ENCODE results near the gene ESF1.

ESF1 gene

DNA sequence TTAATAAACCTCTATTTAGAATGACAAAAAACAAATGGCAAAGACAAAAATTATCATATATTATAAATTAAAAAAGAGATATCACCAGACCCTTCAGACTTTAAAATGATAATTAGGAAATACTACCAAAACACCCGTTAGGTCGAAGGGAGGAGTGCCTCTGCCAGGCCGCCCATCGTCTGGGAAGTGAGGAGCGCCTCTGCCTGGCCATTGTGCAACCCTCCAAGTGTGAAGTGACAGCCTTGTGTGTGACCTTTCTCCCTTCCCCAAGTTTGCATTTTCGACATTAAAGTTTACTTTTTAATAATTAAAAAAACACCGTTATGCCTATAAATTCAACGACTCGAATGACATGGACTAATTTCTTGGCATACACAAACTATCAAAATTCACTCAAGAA is 81.5 kb downstream of the ESF1 start:
- ATAC-seq (replicated peaks; ENCODE audit: extremely low read depth, poor library complexity, severe bottlenecking), result no peak
- no peak overlapping the region for H3K27ac Mint-ChIP-seq (ENCODE audit: low read depth)

DNA sequence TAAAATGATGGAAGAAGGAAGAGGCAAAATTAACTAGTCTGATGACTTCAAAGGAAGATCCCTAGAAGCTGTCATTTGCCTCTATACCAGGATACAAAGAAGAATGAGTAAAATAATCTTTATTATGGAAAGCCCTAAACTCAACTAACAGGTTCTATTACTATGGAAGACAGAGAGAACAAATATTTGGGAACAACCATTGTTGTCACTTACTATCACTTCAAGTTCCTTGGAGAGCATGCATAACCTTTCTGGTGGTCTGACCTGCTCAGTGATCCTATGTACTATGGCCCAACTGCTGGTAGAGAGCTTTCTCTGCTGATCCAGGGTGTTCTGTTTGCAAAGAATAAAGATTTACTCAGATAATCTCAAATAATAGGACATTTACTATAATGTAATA is 83.2 kb downstream of the ESF1 start:
- H3K27ac Mint-ChIP-seq (ENCODE audit: low read depth), result no peak overlapping the region
- no peaks in the 10 kb centered on the region for H3K36me3 Mint-ChIP-seq (ENCODE audit: insufficient read depth)
- H3K9me3 Mint-ChIP-seq, result no peaks in the 10 kb centered on the region
- no peak overlapping the region for H3K4me3 Mint-ChIP-seq
- DNase-seq (ENCODE audit: low spot score in 2 of 2), result no peak
- no peak for ATAC-seq (replicated peaks; ENCODE audit: extremely low read depth, poor library complexity, severe bottlenecking)
- no peaks in the 10 kb centered on the region for H3K4me1 Mint-ChIP-seq
- peaks cover 32% of the 10 kb centered on the region for H3K27me3 Mint-ChIP-seq

More for the DNA sequence above, 81.5 kb downstream of the ESF1 start:
- Mint-ChIP-seq H3K4me3 (no peak overlapping the region), H3K9me3 (no peaks in the 10 kb centered on the region), H3K36me3 (ENCODE audit: insufficient read depth) (peaks cover 3% of the 10 kb centered on the region), H3K27me3 (peaks cover 27% of the 10 kb centered on the region), H3K4me1 (no peaks in the 10 kb centered on the region)
- DNase-seq (ENCODE audit: low spot score in 2 of 2), result no peak

DNA sequence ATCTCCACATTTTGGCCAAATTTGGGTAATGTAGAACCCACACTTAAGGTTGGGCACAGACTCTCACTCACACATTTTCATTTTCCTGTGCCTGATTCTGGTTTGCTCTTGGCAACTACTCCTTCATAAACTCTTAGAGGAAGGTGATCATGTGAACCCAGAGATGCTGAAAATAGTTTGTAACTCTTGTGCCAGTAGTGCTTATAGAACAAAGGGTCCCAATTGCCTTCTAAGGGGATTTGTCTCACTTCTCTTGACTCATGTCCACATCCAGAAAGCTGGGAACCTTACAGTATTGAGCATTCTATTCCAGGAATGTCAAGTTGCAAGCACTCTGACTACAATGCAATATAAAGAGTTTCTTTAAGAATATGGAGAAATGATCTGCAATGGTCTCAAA is 84.0 kb downstream of the ESF1 start:
- H3K4me1 Mint-ChIP-seq, result no peaks in the 10 kb centered on the region
- no peak overlapping the region for H3K27ac Mint-ChIP-seq (ENCODE audit: low read depth)
- H3K4me3 Mint-ChIP-seq, result no peak overlapping the region
- H3K27me3 Mint-ChIP-seq, result peaks cover 37% of the 10 kb centered on the region
- no peaks in the 10 kb centered on the region for H3K9me3 Mint-ChIP-seq
- no peaks in the 10 kb centered on the region for H3K36me3 Mint-ChIP-seq (ENCODE audit: insufficient read depth)
- ATAC-seq (replicated peaks; ENCODE audit: extremely low read depth, poor library complexity, severe bottlenecking) (no peak), DNase-seq (ENCODE audit: low spot score in 2 of 2) (no peak)

DNA sequence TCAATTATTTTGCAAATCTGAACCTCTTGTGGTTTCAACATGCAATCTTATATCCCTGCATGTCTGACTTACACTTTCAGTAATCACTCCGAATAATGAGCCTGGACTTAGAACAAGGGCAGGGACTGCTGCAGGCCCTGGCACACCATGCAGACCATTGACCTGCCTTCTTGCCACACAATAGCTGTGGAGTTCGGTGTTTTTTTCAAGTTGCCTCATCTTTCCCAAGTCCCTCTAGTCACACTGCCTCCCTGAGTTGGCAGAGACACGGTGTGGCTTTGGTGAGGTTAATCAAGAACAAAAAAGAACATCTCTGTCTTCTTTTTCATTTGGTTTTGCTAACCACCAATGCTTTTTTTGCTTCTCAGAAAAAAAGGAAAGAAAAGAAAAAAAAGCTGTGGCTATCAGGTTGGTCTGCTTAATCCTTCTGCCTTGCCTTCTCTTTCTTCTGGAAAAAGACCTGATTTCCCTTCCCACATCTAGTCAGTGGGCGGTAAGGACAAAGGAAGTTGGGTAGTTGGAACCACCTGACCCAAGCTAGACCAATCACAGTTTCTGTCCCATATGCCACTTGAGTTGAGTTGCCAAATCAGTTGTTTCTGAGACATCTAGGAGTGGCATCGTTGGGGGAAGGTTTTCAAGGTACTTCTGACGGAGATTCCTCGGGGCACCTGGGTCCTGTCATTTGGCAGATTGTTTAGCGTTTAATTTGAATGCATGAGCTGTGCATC is 90.1 kb downstream of the ESF1 start:
- H3K4me1 Mint-ChIP-seq, result no peaks in the 10 kb centered on the region
- no peak overlapping the region for H3K4me3 Mint-ChIP-seq
- H3K27me3 Mint-ChIP-seq, result peaks cover 42% of the 10 kb centered on the region
- no peaks in the 10 kb centered on the region for H3K36me3 Mint-ChIP-seq (ENCODE audit: insufficient read depth)
- DNase-seq (ENCODE audit: low spot score in 2 of 2), result no peak
- no peak overlapping the region for H3K27ac Mint-ChIP-seq (ENCODE audit: low read depth)
- H3K9me3 Mint-ChIP-seq, result no peaks in the 10 kb centered on the region
- ATAC-seq (replicated peaks; ENCODE audit: extremely low read depth, poor library complexity, severe bottlenecking), result no peak

DNA sequence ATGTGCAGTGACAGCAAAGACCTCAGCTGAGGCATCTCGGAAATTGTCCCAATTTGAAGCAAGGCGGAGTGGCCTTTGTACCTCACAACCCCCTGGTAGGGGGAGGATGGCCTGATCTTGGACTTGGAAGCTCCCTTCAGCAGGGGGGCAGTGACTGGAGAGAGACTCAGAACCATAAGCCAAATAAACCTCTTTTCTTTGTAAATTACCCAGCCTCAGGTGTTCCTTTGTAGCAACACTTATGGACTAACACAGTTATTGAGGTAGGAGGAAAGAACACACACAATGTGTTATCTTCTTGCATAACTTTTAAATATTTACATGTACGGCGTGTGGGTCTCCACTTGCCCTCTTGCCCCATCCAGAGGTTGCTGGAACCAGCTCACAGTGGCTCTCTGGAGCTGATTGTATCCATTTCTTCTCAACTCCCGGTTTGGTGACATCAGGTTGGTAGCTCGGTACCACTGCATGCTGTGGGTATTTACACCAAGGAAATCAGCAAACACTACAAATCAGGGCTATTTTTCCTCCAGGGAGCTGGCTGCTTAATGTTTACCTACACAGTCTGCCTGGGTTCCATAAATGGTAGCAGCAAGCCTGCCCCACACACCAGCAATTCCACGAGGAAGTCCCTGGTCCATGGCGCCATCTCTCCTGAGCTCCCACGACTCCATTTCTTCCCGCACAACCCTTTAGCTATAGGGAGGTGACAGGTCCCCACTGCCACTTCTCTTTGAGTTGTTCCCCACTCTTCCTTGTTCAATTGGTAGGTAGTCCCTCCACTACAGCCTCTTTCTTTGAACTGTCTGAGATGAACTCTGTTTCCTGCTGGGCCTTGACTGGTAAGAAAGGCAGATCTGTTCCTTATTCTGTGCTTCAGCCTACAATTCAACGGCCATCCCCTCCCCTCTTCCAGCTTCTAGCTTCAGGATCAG is 91.7 kb downstream of the ESF1 start:
- Mint-ChIP-seq H3K36me3 (ENCODE audit: insufficient read depth) (no peaks in the 10 kb centered on the region), H3K27ac (ENCODE audit: low read depth) (no peak overlapping the region), H3K9me3 (no peaks in the 10 kb centered on the region), H3K27me3 (peaks cover 42% of the 10 kb centered on the region), H3K4me1 (no peaks in the 10 kb centered on the region), H3K4me3 (no peak overlapping the region)
- no peak for ATAC-seq (replicated peaks; ENCODE audit: extremely low read depth, poor library complexity, severe bottlenecking)
- DNase-seq (ENCODE audit: low spot score in 2 of 2), result no peak

DNA sequence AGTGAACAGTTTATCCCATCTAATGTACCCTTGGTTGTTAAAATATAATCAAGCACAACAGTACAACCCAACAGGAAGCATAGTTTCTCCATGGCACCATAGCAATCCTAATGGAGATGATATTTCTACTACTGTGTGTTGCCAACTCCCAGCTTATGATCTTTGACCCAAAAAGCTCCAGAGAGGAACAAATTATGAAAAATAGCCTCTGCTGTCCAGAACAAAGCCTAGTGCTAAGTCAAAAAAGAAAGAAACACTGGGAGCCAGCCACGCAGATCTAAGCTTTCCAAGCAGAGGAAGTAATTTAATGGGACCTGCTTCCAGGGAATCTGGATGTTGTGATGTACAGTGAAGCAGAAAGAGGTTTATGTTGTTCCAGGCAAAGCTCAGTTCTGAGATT is 93.8 kb downstream of the ESF1 start:
- no peaks in the 10 kb centered on the region for H3K4me1 Mint-ChIP-seq
- no peaks in the 10 kb centered on the region for H3K36me3 Mint-ChIP-seq (ENCODE audit: insufficient read depth)
- H3K27ac Mint-ChIP-seq (ENCODE audit: low read depth), result no peak overlapping the region
- H3K4me3 Mint-ChIP-seq, result no peak overlapping the region
- peaks cover 37% of the 10 kb centered on the region for H3K27me3 Mint-ChIP-seq
- no peaks in the 10 kb centered on the region for H3K9me3 Mint-ChIP-seq
- DNase-seq (ENCODE audit: low spot score in 2 of 2), result no peak
- ATAC-seq (replicated peaks; ENCODE audit: extremely low read depth, poor library complexity, severe bottlenecking), result no peak

DNA sequence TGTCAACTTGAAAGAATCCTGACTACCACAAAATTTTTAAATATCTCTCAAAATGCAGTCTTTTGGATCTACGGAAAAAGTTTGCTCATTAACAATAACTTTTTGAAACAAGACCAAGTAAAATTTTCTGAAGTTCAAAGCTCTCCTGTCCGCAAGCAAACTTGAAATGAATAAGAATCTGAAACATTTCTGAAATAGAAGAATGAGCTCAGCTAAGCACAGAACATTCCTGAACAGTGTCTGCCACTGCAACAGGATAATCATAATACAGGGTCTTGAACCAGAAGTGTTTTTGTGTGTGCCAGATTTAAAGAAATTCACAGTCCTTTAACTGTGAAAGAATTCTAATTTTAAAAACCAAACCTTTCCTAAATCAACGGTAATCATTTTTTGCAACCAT is 96.9 kb downstream of the ESF1 start:
- Mint-ChIP-seq H3K27me3 (peaks cover 46% of the 10 kb centered on the region), H3K4me3 (no peak overlapping the region), H3K9me3 (no peaks in the 10 kb centered on the region), H3K4me1 (peaks cover 8% of the 10 kb centered on the region), H3K27ac (ENCODE audit: low read depth) (no peak overlapping the region), H3K36me3 (ENCODE audit: insufficient read depth) (no peaks in the 10 kb centered on the region)
- ATAC-seq (replicated peaks; ENCODE audit: extremely low read depth, poor library complexity, severe bottlenecking), result no peak
- no peak for DNase-seq (ENCODE audit: low spot score in 2 of 2)

DNA sequence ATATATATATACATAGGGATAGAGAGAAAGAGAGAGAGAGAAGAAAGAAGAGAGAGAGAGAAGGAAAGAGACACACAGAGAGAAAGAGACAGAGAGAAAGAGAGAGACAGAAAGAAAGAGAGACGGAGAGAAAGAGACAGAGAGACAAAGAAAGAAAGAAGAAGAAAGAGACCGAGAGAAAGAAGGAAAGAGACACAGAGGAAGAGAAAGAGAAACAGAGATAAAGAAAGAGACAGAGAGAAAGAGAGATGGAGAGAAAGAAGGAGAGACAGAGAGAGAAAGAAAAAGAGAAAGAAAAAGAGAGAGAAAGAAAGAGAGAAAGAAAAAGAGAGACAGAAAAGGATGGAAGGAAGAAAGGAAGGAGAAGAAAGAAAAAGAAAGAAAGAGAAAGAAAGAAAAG is 99.1 kb downstream of the ESF1 start:
- no peak overlapping the region for H3K4me3 Mint-ChIP-seq
- no peak for ATAC-seq (replicated peaks; ENCODE audit: extremely low read depth, poor library complexity, severe bottlenecking)
- H3K27ac Mint-ChIP-seq (ENCODE audit: low read depth), result no peak overlapping the region
- H3K4me1 Mint-ChIP-seq, result peaks cover 8% of the 10 kb centered on the region
- peaks cover 35% of the 10 kb centered on the region for H3K27me3 Mint-ChIP-seq
- DNase-seq (ENCODE audit: low spot score in 2 of 2), result no peak
- no peaks in the 10 kb centered on the region for H3K9me3 Mint-ChIP-seq
- H3K36me3 Mint-ChIP-seq (ENCODE audit: insufficient read depth), result no peaks in the 10 kb centered on the region

DNA sequence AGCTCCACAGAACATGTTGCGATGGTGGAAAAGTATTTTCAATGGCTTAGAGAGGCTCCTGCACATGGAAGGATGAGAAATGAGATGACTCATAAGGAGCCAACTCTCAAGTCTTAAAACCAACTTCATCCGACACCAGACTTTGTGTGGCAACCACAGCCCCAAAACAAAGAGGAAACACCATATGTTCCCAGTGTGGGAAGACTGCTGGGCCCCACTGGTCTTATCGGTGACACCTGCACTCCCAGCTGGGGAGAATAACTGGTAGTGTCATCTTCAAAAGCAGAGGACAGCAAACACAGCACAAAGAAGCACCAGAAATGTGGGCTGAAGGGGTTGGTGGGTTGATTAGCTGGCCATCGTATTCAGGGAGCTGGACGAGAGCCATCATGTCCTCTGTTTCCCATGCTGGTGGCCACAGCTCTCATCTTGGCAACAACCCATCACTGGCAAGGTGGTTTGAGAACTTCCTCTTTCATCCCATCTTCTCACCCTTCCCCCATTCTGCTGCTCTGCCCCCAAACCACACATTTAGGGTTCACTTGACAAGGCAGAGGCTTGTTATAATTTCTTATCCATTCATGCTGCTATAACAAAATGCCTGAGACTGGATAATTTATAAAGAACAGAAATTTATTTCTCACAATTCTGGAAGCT is 100.0 kb downstream of the ESF1 start:
- H3K36me3 Mint-ChIP-seq (ENCODE audit: insufficient read depth), result no peaks in the 10 kb centered on the region
- H3K4me3 Mint-ChIP-seq, result no peak overlapping the region
- peaks cover 35% of the 10 kb centered on the region for H3K27me3 Mint-ChIP-seq
- H3K4me1 Mint-ChIP-seq, result peaks cover 8% of the 10 kb centered on the region
- DNase-seq (ENCODE audit: low spot score in 2 of 2), result no peak
- no peak overlapping the region for H3K27ac Mint-ChIP-seq (ENCODE audit: low read depth)
- H3K9me3 Mint-ChIP-seq, result no peaks in the 10 kb centered on the region
- no peak for ATAC-seq (replicated peaks; ENCODE audit: extremely low read depth, poor library complexity, severe bottlenecking)

DNA sequence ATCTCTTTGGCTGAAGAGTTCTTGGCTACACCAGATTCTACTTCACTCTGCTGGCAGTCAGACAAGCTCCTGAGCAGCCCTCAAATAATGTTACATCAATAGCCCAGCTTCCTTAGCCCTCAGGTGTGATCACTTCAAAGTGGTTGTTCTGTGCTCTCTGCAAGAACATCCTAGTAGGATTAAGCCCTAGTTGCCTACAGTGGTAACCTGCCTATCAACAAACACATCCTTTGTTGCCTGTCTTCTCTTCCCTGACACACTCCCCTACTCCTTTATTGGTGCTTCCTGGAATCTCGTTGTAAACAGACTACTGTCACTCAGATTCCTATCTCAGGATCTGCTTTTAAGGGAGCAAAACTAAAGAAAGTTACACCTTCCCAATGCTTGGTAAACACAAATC is 100.9 kb downstream of the ESF1 start:
- DNase-seq (ENCODE audit: low spot score in 2 of 2) (no peak), ATAC-seq (replicated peaks; ENCODE audit: extremely low read depth, poor library complexity, severe bottlenecking) (no peak)
- Mint-ChIP-seq H3K27me3 (peaks cover 35% of the 10 kb centered on the region), H3K4me1 (peaks cover 8% of the 10 kb centered on the region), H3K36me3 (ENCODE audit: insufficient read depth) (no peaks in the 10 kb centered on the region), H3K4me3 (no peak overlapping the region), H3K9me3 (no peaks in the 10 kb centered on the region), H3K27ac (ENCODE audit: low read depth) (no peak overlapping the region)

DNA sequence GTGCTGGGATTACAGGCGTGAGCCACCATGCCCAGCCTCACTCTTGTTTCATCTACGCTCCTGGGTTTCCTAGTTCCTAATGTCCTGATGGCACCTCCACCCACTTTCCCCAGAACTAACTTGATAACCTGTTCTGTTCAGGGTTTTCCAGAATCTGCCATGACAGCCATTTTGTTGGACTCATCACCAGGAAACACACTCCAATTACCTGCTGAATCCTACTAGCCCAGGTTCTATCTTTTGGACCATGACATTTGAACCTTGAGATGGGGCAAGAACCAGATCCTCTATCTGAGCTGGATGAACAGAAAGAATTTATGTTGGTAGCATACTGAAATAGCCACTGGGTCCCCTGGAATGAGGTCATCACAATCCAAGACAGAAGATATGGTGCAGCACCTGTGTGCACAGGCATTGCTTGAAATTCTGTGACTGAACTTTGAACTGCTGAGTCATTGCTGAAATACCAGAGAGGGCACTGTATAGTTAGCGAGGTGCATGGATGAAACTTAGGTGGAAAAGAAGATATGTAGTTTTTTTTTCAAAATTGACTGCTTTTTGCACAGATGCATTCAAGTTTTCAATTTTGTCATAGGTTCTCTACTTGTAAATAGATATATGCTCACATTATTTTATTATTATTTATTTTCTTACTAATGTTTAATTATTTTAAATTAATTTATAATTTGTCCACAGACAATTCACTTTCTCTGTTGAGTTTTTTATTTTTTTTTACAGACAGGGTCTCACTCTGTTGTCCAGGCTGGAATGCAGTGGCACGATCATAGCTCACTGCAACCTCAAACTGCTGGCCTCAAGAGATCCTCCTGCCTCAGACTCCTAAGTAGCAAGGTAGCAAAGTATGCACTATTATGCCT is 103.2 kb downstream of the ESF1 start:
- Mint-ChIP-seq H3K9me3 (no peaks in the 10 kb centered on the region), H3K27me3 (peaks cover 35% of the 10 kb centered on the region), H3K36me3 (ENCODE audit: insufficient read depth) (no peaks in the 10 kb centered on the region), H3K4me3 (no peak overlapping the region), H3K27ac (ENCODE audit: low read depth) (no peak overlapping the region), H3K4me1 (peaks cover 8% of the 10 kb centered on the region)
- DNase-seq (ENCODE audit: low spot score in 2 of 2) (no peak), ATAC-seq (replicated peaks; ENCODE audit: extremely low read depth, poor library complexity, severe bottlenecking) (no peak)

DNA sequence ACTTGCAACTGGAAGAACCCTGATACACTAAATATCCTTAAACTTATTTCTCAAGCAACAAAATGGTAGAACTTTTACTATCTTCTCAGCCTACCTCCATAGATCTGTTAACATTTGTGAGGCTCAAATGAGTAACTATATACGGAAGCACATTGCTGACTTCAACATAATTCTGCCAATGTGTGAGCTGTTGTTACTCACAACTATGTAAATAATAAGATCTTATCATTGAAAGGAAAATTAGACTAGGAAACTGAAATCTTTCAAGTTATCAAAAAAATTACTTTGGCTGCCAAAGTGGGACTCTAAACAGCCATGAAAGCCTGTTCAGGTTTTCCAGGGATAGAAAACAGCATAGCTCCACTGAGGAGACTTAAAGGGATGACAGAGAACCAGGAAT is 105.8 kb downstream of the ESF1 start:
- peaks cover 10% of the 10 kb centered on the region for H3K27me3 Mint-ChIP-seq
- no peak for DNase-seq (ENCODE audit: low spot score in 2 of 2)
- no peaks in the 10 kb centered on the region for H3K36me3 Mint-ChIP-seq (ENCODE audit: insufficient read depth)
- no peak overlapping the region for H3K4me3 Mint-ChIP-seq
- ATAC-seq (replicated peaks; ENCODE audit: extremely low read depth, poor library complexity, severe bottlenecking), result no peak
- H3K27ac Mint-ChIP-seq (ENCODE audit: low read depth), result no peak overlapping the region
- H3K9me3 Mint-ChIP-seq, result no peaks in the 10 kb centered on the region
- no peaks in the 10 kb centered on the region for H3K4me1 Mint-ChIP-seq

All from central memory CD8-positive, alpha-beta T cell (primary cell).